Measurements from ENCODE around the gene PEX16.

PEX16 gene

GRCh38 chr11:45909594-45910475, 7.8 kb downstream of the PEX16 start:
- Histone ChIP-seq H3K4me2 (ENCODE audit: low read length) (no peak overlapping the region), H3K9me2 (ENCODE audit: low read depth, low read length) (no peaks in the 10 kb centered on the region), H3K9me3 (ENCODE audit: low read length) (no peaks in the 10 kb centered on the region), H3F3A (ENCODE audit: insufficient read depth, low read length) (no peaks in the 10 kb centered on the region), H3K36me3 (ENCODE audit: insufficient read depth, low read length) (peaks cover 42% of the 10 kb centered on the region), H3K9ac (ENCODE audit: low read length) (no peak overlapping the region), H3K79me2 (ENCODE audit: insufficient read depth, low read length) (no peaks in the 10 kb centered on the region), H3K4me1 (ENCODE audit: insufficient read depth, low read length, severe bottlenecking) (no peaks in the 10 kb centered on the region), H2AFZ (ENCODE audit: low read length) (no peak overlapping the region), H4K20me1 (ENCODE audit: insufficient read depth, low read length) (no peaks in the 10 kb centered on the region), H3K27ac (ENCODE audit: low read depth, low read length, poor library complexity, severe bottlenecking) (no peak overlapping the region), H3K4me3 (ENCODE audit: low read depth, low read length, poor library complexity, severe bottlenecking) (no peak overlapping the region), H3K27me3 (ENCODE audit: insufficient read depth, low read length) (no peaks in the 10 kb centered on the region)
- TF ChIP-seq CTCF (IDR thresholded peaks at IDR 0.05; ENCODE audit: low read length) (no peak), EZH2 (IDR thresholded peaks at IDR 0.05; ENCODE audit: borderline replicate concordance, low read length) (no peak)

- peaks cover 23% of the 10 kb centered on the region for H3K36me3 ChIP-seq (ENCODE audit: insufficient read depth, low read length)
These were observed 9.7 kb downstream of the PEX16 start for GRCh38 chr11:45907911-45908370.

GRCh38 chr11:45906965-45907611, 10.6 kb downstream of the PEX16 start, which contains the start of gene FREY1:
Gene FREY1, minus strand, starts transcription at chr11:45907271. Its CDS starts 26 bp downstream, at chr11:45907245.
- peaks cover 8% of the 10 kb centered on the region for H3K4me1 ChIP-seq (ENCODE audit: insufficient read depth, low read length, severe bottlenecking)
- H3K4me2 ChIP-seq (ENCODE audit: low read length) = no peak within 1 kb of the TSS
- no peaks in the 10 kb centered on the region for H4K20me1 ChIP-seq (ENCODE audit: insufficient read depth, low read length)
- H3K9me2 ChIP-seq (ENCODE audit: low read depth, low read length) = no peaks in the 10 kb centered on the region
- no peaks in the 10 kb centered on the region for H3K79me2 ChIP-seq (ENCODE audit: insufficient read depth, low read length)
- peaks cover 22% of the 10 kb centered on the region for H3K36me3 ChIP-seq (ENCODE audit: insufficient read depth, low read length)
- H3K27me3 ChIP-seq (ENCODE audit: insufficient read depth, low read length) = peaks cover 4% of the 10 kb centered on the region; the same call in 1 of the 2 replicates
- H2AFZ ChIP-seq (ENCODE audit: low read length) = no peak within 1 kb of the TSS
- H3K9me3 ChIP-seq (ENCODE audit: low read length) = no peaks in the 10 kb centered on the region
- TF ChIP-seq CTCF (IDR thresholded peaks at IDR 0.05; ENCODE audit: low read length) = no peak
- no peak for TF ChIP-seq EZH2 (IDR thresholded peaks at IDR 0.05; ENCODE audit: borderline replicate concordance, low read length)
- no peak within 1 kb of the TSS for H3K27ac ChIP-seq (ENCODE audit: low read depth, low read length, poor library complexity, severe bottlenecking)
- H3K9ac ChIP-seq (ENCODE audit: low read length) = no peak within 1 kb of the TSS
- H3F3A ChIP-seq (ENCODE audit: insufficient read depth, low read length) = no peaks in the 10 kb centered on the region
- no peak within 1 kb of the TSS for H3K4me3 ChIP-seq (ENCODE audit: low read depth, low read length, poor library complexity, severe bottlenecking)

More at GRCh38 chr11:45907911-45908370, 9.7 kb downstream of the PEX16 start:
- Histone ChIP-seq H3K9ac (ENCODE audit: low read length) (no peak overlapping the region), H3F3A (ENCODE audit: insufficient read depth, low read length) (no peaks in the 10 kb centered on the region), H3K9me2 (ENCODE audit: low read depth, low read length) (no peaks in the 10 kb centered on the region), H3K27ac (ENCODE audit: low read depth, low read length, poor library complexity, severe bottlenecking) (no peak overlapping the region), H3K4me3 (ENCODE audit: low read depth, low read length, poor library complexity, severe bottlenecking) (no peak overlapping the region), H3K9me3 (ENCODE audit: low read length) (no peaks in the 10 kb centered on the region), H3K4me2 (ENCODE audit: low read length) (no peak overlapping the region), H3K27me3 (ENCODE audit: insufficient read depth, low read length) (peaks cover 4% of the 10 kb centered on the region; the same call in 1 of the 2 replicates), H2AFZ (ENCODE audit: low read length) (no peak overlapping the region), H4K20me1 (ENCODE audit: insufficient read depth, low read length) (no peaks in the 10 kb centered on the region), H3K4me1 (ENCODE audit: insufficient read depth, low read length, severe bottlenecking) (peaks cover 2% of the 10 kb centered on the region), H3K79me2 (ENCODE audit: insufficient read depth, low read length) (no peaks in the 10 kb centered on the region)
- TF ChIP-seq CTCF (IDR thresholded peaks at IDR 0.05; ENCODE audit: low read length) (no peak), EZH2 (IDR thresholded peaks at IDR 0.05; ENCODE audit: borderline replicate concordance, low read length) (no peak)

All from OCI-LY1 (cell line).